Stimulated activated CD8-positive, alpha-beta memory T cell treated with anti-CD3 and anti-CD28 coated beads, Interleukin-12 subunit alpha, Interleukin-12 subunit beta, amount 100 ng/mL, for 24 hours (primary cell): ENCODE results near the gene CPPED1.

ENCODE experiments used
- DNase-seq: peaks from one replicate; pipeline ENCODE4 v3.0.0-alpha.2; 2020; ENCODE audit errors: extremely low read depth

The CPPED1 gene

DNA sequence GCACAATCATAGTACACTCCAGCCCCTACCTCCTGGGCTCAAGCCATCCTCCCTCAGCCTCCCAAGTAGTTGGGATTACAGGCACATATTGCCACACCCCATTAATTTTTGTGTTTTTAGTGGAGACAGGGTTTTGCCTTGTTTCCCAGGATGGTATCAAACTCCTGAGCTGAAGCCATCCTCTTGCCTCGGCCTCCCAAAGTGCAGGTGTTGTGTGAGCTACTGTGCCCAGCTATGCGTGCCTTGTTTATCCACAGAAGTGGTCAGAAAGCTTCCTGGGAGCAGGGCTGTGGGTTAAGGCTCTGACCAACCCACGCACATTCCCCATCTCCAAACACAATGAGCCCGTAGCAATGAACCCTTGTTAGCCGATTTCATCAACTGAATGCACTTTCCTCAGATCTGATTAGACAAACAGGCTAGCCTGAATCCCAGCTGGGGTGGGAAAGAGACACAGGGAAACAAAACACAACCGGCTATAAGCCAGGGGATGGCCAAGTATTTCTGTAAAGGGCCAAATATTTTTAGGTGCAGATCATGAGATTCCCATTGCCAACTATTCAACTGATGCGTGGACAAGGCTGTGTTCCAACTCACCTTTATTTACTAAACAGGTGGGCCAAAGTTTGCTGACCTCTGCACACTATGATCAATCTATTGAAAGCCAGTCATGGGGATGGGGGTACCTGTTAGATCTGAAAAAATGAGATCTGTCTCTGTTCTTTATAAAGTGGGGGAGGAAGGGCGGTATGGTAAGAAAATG is 193.6 kb downstream of the CPPED1 start:
- no peak for DNase-seq
